Testis (tissue), 2 donors: ENCODE data around the gene SAFB2.

Source experiments
- POLR2A ChIP-seq: fragments of 450-650 bp; IDR thresholded peaks from one replicate; pipeline ENCODE4 v1.6.1; 2017; ENCODE audit warnings: antibody characterized with exemption, mild to moderate bottlenecking, moderate library complexity
- TF ChIP-seq, protein P1 (sequence below), 3 experiments: fragments of 450-650 bp in 2 of 3; fragments of 200-600 bp in 1 of 3; sonication (generic) in 1 of 3; IDR thresholded peaks; one replicate each; pipeline ENCODE4 v1.5.1; 2016 to 2019; ENCODE audit warnings: antibody characterized with exemption in 3 of 3, mild to moderate bottlenecking in 2 of 3, moderate library complexity in 1 of 3

DNA sequence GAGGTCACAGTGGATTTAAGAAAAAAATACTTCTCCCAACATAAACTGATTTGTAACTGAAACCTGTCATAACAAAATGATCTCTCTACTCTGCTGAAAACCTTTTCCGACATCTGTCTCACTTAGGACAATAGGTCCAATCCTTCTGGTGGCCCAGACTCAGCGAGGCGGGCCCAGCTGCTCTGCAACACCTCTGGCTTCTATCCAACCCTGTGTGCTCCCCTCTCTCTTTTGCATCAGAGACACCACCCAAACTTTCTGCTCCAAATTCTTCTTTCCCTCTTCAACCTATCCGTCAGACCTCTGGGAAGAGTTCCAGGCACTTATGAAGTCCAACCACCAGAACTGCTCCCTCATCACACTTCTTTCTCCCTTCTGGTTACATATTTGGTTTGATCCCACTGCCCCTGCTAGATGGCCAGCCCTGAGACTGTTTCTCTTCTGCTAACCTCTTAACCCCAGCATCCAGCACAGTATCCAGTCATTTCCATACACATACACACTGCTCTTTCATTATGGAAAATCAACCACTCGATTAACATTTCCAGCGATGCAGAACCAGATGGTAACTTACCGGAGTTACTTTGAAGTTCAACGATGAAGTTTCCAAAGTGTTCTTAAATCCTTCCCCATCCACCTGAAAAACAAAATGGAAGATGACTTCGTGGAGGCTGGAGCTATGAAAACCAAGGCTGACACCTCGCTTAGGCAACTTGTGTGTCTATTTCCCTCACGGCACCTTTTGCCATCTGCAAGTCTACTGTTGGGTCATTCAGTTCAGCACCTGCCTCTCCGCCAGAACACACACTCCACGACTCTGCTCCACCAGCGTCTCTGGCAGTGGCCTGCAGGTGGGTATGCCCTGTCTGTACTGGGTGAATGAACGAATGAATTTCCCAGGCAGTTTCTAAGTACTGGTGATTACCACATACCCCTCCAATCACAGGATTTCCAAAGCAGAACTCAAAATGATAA lies 9.4 kb downstream of the SAFB2 start:
- TF ChIP-seq, protein P1, sequence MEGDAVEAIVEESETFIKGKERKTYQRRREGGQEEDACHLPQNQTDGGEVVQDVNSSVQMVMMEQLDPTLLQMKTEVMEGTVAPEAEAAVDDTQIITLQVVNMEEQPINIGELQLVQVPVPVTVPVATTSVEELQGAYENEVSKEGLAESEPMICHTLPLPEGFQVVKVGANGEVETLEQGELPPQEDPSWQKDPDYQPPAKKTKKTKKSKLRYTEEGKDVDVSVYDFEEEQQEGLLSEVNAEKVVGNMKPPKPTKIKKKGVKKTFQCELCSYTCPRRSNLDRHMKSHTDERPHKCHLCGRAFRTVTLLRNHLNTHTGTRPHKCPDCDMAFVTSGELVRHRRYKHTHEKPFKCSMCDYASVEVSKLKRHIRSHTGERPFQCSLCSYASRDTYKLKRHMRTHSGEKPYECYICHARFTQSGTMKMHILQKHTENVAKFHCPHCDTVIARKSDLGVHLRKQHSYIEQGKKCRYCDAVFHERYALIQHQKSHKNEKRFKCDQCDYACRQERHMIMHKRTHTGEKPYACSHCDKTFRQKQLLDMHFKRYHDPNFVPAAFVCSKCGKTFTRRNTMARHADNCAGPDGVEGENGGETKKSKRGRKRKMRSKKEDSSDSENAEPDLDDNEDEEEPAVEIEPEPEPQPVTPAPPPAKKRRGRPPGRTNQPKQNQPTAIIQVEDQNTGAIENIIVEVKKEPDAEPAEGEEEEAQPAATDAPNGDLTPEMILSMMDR (IDR thresholded peaks at IDR 0.05): no peak
- no peak for TF ChIP-seq POLR2A
